ENCODE measurements around the gene UBP1.

Gene UBP1

GRCh38 chr3:33380653-33381052, 59.6 kb downstream of the UBP1 start:
- no peak overlapping the region for H3K4me2 ChIP-seq (ENCODE audit: low read length)
- H2AFZ ChIP-seq (ENCODE audit: low read length), result no peak overlapping the region
- no peak overlapping the region for H3K9ac ChIP-seq (ENCODE audit: low read length)
- TF ChIP-seq EZH2 (IDR thresholded peaks at IDR 0.05; ENCODE audit: borderline replicate concordance, low read length) (no peak), CTCF (IDR thresholded peaks at IDR 0.05; ENCODE audit: low read length) (no peak)
- H4K20me1 ChIP-seq (ENCODE audit: insufficient read depth, low read length), result no peaks in the 10 kb centered on the region
- no peaks in the 10 kb centered on the region for H3K4me1 ChIP-seq (ENCODE audit: insufficient read depth, low read length, severe bottlenecking)
- H3K79me2 ChIP-seq (ENCODE audit: insufficient read depth, low read length), result no peaks in the 10 kb centered on the region
- H3F3A ChIP-seq (ENCODE audit: insufficient read depth, low read length), result no peaks in the 10 kb centered on the region
- no peak overlapping the region for H3K27ac ChIP-seq (ENCODE audit: low read depth, low read length, poor library complexity, severe bottlenecking)
- H3K27me3 ChIP-seq (ENCODE audit: insufficient read depth, low read length), result no peaks in the 10 kb centered on the region
- H3K4me3 ChIP-seq (ENCODE audit: low read depth, low read length, poor library complexity, severe bottlenecking), result no peak overlapping the region
- no peaks in the 10 kb centered on the region for H3K9me3 ChIP-seq (ENCODE audit: low read length)
- no peaks in the 10 kb centered on the region for H3K9me2 ChIP-seq (ENCODE audit: low read depth, low read length)
- H3K36me3 ChIP-seq (ENCODE audit: insufficient read depth, low read length), result peaks cover 3% of the 10 kb centered on the region

GRCh38 chr3:33377931-33378330, 62.3 kb downstream of the UBP1 start:
- no peaks in the 10 kb centered on the region for H3K9me2 ChIP-seq (ENCODE audit: low read depth, low read length)
- no peak overlapping the region for H3K4me2 ChIP-seq (ENCODE audit: low read length)
- H3K36me3 ChIP-seq (ENCODE audit: insufficient read depth, low read length), result no peaks in the 10 kb centered on the region
- H3K9ac ChIP-seq (ENCODE audit: low read length), result no peak overlapping the region
- H3K4me3 ChIP-seq (ENCODE audit: low read depth, low read length, poor library complexity, severe bottlenecking), result no peak overlapping the region
- no peaks in the 10 kb centered on the region for H3K79me2 ChIP-seq (ENCODE audit: insufficient read depth, low read length)
- H3K4me1 ChIP-seq (ENCODE audit: insufficient read depth, low read length, severe bottlenecking), result no peaks in the 10 kb centered on the region
- H3F3A ChIP-seq (ENCODE audit: insufficient read depth, low read length), result no peaks in the 10 kb centered on the region
- no peak for TF ChIP-seq EZH2 (IDR thresholded peaks at IDR 0.05; ENCODE audit: borderline replicate concordance, low read length)
- TF ChIP-seq CTCF (IDR thresholded peaks at IDR 0.05; ENCODE audit: low read length), result no peak
- H3K9me3 ChIP-seq (ENCODE audit: low read length), result no peaks in the 10 kb centered on the region
- no peak overlapping the region for H2AFZ ChIP-seq (ENCODE audit: low read length)
- no peaks in the 10 kb centered on the region for H3K27me3 ChIP-seq (ENCODE audit: insufficient read depth, low read length)
- H3K27ac ChIP-seq (ENCODE audit: low read depth, low read length, poor library complexity, severe bottlenecking), result no peak overlapping the region
- no peaks in the 10 kb centered on the region for H4K20me1 ChIP-seq (ENCODE audit: insufficient read depth, low read length)

GRCh38 chr3:33377489-33377888, 62.7 kb downstream of the UBP1 start:
- H3F3A ChIP-seq (ENCODE audit: insufficient read depth, low read length), result no peaks in the 10 kb centered on the region
- no peak overlapping the region for H3K27ac ChIP-seq (ENCODE audit: low read depth, low read length, poor library complexity, severe bottlenecking)
- no peak overlapping the region for H3K4me3 ChIP-seq (ENCODE audit: low read depth, low read length, poor library complexity, severe bottlenecking)
- no peak overlapping the region for H2AFZ ChIP-seq (ENCODE audit: low read length)
- no peaks in the 10 kb centered on the region for H3K9me2 ChIP-seq (ENCODE audit: low read depth, low read length)
- no peaks in the 10 kb centered on the region for H3K79me2 ChIP-seq (ENCODE audit: insufficient read depth, low read length)
- TF ChIP-seq CTCF (IDR thresholded peaks at IDR 0.05; ENCODE audit: low read length) (no peak), EZH2 (IDR thresholded peaks at IDR 0.05; ENCODE audit: borderline replicate concordance, low read length) (no peak)
- H3K9me3 ChIP-seq (ENCODE audit: low read length), result no peaks in the 10 kb centered on the region
- H3K4me2 ChIP-seq (ENCODE audit: low read length), result no peak overlapping the region
- no peaks in the 10 kb centered on the region for H4K20me1 ChIP-seq (ENCODE audit: insufficient read depth, low read length)
- no peak overlapping the region for H3K9ac ChIP-seq (ENCODE audit: low read length)
- H3K27me3 ChIP-seq (ENCODE audit: insufficient read depth, low read length), result no peaks in the 10 kb centered on the region
- no peaks in the 10 kb centered on the region for H3K4me1 ChIP-seq (ENCODE audit: insufficient read depth, low read length, severe bottlenecking)
- no peaks in the 10 kb centered on the region for H3K36me3 ChIP-seq (ENCODE audit: insufficient read depth, low read length)
